Neural cell (in vitro differentiated cells): ENCODE measurements around the gene LDB2.

Source experiments
- EZH2 ChIP-seq: fragments of 200-600, 300-800 bp; shearing (Covaris generic), sonication (generic); IDR thresholded peaks from 2 replicates; pipeline ENCODE4 v1.6.1; 2014; ENCODE audit warnings: antibody characterized with exemption, low read length, borderline replicate concordance, mild to moderate bottlenecking; ENCODE audit not compliant: insufficient read depth, poor library complexity, severe bottlenecking
- POLR2AphosphoS5 ChIP-seq: IDR thresholded peaks from 2 replicates; pipeline ENCODE4 v1.6.1; 2012
- RAD21 ChIP-seq: fragments of 450-650 bp; conservative IDR thresholded peaks from 2 replicates; pipeline ENCODE4 v1.6.1; 2014; ENCODE audit warnings: antibody characterized with exemption, mild to moderate bottlenecking, moderate library complexity
- SMC3 ChIP-seq: fragments of 450-650 bp; conservative IDR thresholded peaks from 2 replicates; pipeline ENCODE4 v1.6.1; 2014; ENCODE audit warnings: antibody characterized with exemption, mild to moderate bottlenecking, moderate library complexity; ENCODE audit not compliant: poor library complexity
- TAF1 ChIP-seq: IDR thresholded peaks from 2 replicates; pipeline ENCODE4 v1.6.1; 2012; ENCODE audit warnings: low read depth
- TF ChIP-seq, protein P1 (sequence below): fragments of 450-650 bp; IDR thresholded peaks from 2 replicates; pipeline ENCODE4 v1.5.1; 2014; ENCODE audit warnings: antibody characterized with exemption, mild to moderate bottlenecking, moderate library complexity; ENCODE audit not compliant: poor library complexity, severe bottlenecking

DNA sequence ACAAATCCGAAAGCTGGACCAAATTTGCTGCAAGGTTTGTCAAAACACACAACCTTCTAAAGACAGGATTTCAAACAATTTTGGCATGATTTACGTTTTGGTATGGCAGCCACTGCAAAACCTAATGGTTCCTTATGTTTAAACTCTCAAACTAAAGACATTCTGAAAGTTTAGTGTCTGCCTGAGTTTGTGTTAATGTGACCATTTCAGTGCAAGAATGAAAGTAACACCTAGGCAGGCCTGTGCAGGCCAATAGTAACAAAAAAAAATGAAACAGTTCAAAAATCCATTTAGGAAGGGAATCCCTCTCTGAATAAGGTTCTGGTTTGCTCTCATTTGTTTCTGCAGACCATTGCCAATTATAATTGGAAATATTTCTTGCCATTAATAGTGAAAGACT lies 1.9 kb upstream of the LDB2 start:
- TF ChIP-seq, protein P1, sequence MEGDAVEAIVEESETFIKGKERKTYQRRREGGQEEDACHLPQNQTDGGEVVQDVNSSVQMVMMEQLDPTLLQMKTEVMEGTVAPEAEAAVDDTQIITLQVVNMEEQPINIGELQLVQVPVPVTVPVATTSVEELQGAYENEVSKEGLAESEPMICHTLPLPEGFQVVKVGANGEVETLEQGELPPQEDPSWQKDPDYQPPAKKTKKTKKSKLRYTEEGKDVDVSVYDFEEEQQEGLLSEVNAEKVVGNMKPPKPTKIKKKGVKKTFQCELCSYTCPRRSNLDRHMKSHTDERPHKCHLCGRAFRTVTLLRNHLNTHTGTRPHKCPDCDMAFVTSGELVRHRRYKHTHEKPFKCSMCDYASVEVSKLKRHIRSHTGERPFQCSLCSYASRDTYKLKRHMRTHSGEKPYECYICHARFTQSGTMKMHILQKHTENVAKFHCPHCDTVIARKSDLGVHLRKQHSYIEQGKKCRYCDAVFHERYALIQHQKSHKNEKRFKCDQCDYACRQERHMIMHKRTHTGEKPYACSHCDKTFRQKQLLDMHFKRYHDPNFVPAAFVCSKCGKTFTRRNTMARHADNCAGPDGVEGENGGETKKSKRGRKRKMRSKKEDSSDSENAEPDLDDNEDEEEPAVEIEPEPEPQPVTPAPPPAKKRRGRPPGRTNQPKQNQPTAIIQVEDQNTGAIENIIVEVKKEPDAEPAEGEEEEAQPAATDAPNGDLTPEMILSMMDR: no peak
- TF ChIP-seq POLR2AphosphoS5 (no peak), EZH2 (no peak), SMC3 (no peak), TAF1 (no peak), RAD21 (no peak)
